Brain microvascular endothelial cell (primary cell): ENCODE measurements around the gene LRIG2.

Source experiments
- DNase-seq: peaks from one replicate; pipeline ENCODE4 v3.0.0-alpha.2; 2020
- H3K27ac ChIP-seq: fragments of 250-450 bp; sonication (Bioruptor Pico); 2 replicates; pipeline ENCODE4 v1.5.1; 2020; ENCODE audit warnings: mild to moderate bottlenecking, moderate library complexity
- H3K27me3 ChIP-seq: fragments of 250-450 bp; sonication (Bioruptor Pico); replicated peaks from 2 replicates; pipeline ENCODE4 v1.5.1; 2020; ENCODE audit warnings: mild to moderate bottlenecking
- H3K36me3 ChIP-seq: fragments of 250-450 bp; sonication (Bioruptor Pico); replicated peaks from 2 replicates; pipeline ENCODE4 v1.5.1; 2020; ENCODE audit warnings: mild to moderate bottlenecking
- H3K4me3 ChIP-seq: 2 replicates; pipeline ENCODE4 v1.5.1; 2011; ENCODE audit warnings: low read depth, mild to moderate bottlenecking, control low read depth, low read length, moderate library complexity
- CTCF ChIP-seq: IDR thresholded peaks from 2 replicates; pipeline ENCODE4 v1.5.1; 2011; ENCODE audit warnings: low read depth, mild to moderate bottlenecking, moderate library complexity, low read length, control low read depth, inconsistent platforms; ENCODE audit errors: missing control alignments
- in situ Hi-C: cut with HindIII; loops from 2 replicates; pipeline ENCODE4 v1.10.0; 2017; ENCODE audit warnings: low sequenced_read_pairs, low pct_ligation_motif_present

LRIG2 gene

GRCh38 chr1:113136476-113136875, 63.5 kb downstream of the LRIG2 start:
- in situ Hi-C loops, result no loop called here
- H3K27ac ChIP-seq, result no peak overlapping the region
- H3K27me3 ChIP-seq, result no peaks in the 10 kb centered on the region
- no peaks in the 10 kb centered on the region for H3K36me3 ChIP-seq
- no peak overlapping the region for H3K4me3 ChIP-seq
- no peak for DNase-seq
- TF ChIP-seq CTCF, result no peak

- H3K27me3 ChIP-seq, result no peaks in the 10 kb centered on the region
- DNase-seq, result no peak
- H3K4me3 ChIP-seq, result no peak overlapping the region
- TF ChIP-seq CTCF, result no peak
- H3K36me3 ChIP-seq, result no peaks in the 10 kb centered on the region
- in situ Hi-C loops, result no loop called here
- H3K27ac ChIP-seq, result no peak overlapping the region
Measured at GRCh38 chr1:113137563-113137962, 64.6 kb downstream of the LRIG2 start.

- H3K27ac ChIP-seq, result no peak overlapping the region
- no peaks in the 10 kb centered on the region for H3K27me3 ChIP-seq
- TF ChIP-seq CTCF, result no peak
- DNase-seq, result no peak
- no peak overlapping the region for H3K4me3 ChIP-seq
- no peaks in the 10 kb centered on the region for H3K36me3 ChIP-seq
- in situ Hi-C loops, result no loop called here
Measured at GRCh38 chr1:113138778-113139177, 65.8 kb downstream of the LRIG2 start.

GRCh38 chr1:113140176-113140575, 67.2 kb downstream of the LRIG2 start:
- DNase-seq, result no peak
- Histone ChIP-seq H3K27ac (no peak overlapping the region), H3K36me3 (no peaks in the 10 kb centered on the region), H3K4me3 (no peak overlapping the region), H3K27me3 (no peaks in the 10 kb centered on the region)
- TF ChIP-seq CTCF, result no peak
- in situ Hi-C loops, result no loop called here

GRCh38 chr1:113140588-113141446, 67.8 kb downstream of the LRIG2 start:
- Histone ChIP-seq H3K36me3 (no peaks in the 10 kb centered on the region), H3K4me3 (no peak overlapping the region), H3K27ac (no peak overlapping the region), H3K27me3 (no peaks in the 10 kb centered on the region)
- TF ChIP-seq CTCF, result peak; percentile 88
- in situ Hi-C loops, result no loop called here
- peak; percentile 70 for DNase-seq
